CD4-positive, alpha-beta T cell treated with Interleukin-6 for 4 hours (primary cell): Measurements from ENCODE around the gene INHBB.

ENCODE experiments used
- DNase-seq: peaks from one replicate; pipeline ENCODE4 v3.0.0-alpha.2; 2020; ENCODE audit warnings: mixed read lengths

Gene INHBB

DNA sequence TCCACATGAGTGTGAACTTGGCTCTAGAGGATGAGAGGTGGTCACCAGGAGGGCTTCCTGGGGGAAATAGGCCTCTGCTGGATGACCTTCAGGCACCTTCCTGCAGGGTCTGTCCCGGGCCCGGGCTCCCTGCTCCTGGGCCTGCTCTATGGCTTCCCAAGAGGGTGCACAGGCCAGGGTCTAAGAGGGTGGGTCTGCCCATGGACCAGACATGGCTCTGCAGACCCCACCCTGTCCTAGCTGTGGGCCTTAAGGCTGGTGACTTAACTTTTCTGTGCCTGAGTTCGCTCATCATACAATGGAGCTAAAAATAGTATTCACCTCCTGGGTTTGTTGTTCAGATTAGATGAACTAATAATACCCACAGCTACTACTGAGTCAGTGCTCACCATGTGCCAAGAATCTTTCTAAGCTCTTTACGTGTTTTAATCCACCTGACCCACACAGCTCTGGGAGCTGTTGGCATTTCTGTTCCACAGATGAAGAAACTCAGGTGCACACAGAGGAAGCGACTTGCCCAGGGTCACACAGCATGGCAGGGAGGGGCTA lies 14.4 kb downstream of the INHBB start:
- no peak for DNase-seq

DNA sequence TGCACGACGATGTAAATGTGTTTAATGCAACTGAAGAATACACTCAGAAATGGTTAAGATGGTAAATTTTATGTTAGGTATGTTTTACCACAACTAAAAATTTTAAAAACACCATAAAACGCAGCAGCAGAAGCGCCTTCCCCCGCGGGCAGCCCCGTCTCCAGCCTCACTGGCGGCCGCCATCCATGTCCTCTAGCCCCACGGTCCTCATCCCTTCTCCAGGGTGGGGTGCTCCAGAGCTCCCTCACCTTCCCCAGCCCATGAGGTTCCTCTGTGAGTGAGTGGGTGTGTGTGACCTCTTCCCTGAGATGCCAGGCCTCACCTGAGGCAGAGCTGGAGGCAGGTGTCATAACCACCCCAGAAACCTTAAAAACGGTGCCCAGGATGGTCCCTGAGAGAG lies 17.0 kb downstream of the INHBB start:
- no peak for DNase-seq

DNA sequence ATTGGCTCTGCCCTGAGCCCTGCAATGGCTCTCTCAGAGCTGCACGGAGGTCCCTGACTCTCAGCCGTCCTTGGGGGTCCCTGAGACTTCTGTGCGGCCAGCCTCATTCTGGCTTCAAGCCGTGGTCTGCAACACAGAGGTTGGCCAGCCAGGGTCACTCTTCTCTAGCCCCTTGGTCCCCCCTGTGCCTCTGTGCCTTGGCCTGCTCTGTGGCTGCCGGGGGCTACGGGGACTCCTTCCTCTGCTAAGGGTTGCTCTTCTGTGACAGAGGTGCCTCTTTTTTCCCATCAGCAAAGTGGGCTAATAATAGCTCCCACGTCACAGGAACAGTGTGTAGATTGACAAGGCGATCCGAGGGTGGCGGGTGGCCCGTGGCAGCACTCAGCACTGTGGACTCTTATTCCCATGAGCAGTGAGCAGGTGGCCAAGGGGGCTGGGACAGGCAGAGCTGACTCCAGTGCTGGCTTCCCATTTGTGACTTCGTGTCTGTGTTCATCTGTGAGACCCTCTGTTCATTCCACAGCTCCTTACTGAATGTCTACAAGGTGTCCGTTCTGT lies 19.4 kb downstream of the INHBB start:
- DNase-seq: no peak

DNA sequence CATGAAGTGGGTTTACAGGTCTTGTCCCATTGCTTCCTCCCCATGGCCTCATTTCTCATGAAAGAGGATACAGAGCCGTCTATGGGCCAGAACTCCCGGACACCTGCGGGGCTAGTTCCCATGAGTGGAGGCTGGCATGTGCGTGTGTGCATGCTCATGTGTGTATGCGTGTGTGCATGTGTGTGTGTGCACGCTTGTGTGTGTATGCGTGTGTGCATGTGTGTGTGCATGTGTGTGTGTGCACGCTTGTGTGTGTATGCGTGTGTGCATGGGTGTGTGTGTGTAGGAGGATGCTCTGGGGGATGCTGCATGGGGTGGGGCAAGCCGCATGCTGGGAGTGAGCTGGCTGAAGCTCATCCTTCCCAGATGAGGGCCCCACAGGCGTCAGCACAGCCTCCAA lies 20.8 kb downstream of the INHBB start:
- no peak for DNase-seq

DNA sequence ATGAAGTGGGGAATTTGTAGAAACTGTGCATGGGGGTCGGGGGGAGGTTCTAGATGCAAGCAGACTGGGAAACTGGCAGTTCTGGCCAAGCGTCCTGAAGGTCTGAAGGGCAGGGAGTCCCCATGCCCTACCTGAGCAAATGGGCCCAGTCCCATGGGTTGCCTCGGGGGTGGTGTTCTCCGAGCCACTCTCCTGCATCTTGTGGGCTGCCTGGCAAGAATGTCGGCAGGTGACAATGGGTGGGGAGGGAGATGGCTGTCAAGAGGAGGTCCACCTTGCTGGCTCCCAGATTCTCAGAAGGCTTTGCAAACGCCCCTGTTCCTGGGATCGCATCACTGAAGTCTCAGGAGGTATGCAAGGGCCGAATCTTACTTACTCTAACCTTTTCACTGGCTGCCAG lies 21.3 kb downstream of the INHBB start:
- no peak for DNase-seq

DNA sequence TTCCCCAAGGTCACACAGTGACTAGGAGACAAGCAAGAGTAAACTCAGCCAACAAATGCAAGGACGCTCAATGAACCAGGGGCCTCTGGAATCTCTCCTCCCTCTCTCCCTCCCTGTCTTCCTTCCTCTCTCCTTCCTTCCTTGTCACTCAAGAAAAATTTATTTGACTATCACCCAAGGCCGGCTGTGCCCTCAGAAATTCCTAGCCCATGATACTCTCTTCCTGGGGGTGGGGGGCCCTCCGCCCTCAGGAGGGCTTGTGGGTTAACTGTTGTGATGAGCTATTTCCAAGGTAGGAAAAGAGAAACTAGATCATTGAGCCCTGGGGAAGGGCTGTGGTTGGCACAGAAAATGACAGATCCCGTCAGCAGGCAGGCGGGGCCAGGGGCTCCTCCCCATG lies 21.7 kb downstream of the INHBB start:
- no peak for DNase-seq

DNA sequence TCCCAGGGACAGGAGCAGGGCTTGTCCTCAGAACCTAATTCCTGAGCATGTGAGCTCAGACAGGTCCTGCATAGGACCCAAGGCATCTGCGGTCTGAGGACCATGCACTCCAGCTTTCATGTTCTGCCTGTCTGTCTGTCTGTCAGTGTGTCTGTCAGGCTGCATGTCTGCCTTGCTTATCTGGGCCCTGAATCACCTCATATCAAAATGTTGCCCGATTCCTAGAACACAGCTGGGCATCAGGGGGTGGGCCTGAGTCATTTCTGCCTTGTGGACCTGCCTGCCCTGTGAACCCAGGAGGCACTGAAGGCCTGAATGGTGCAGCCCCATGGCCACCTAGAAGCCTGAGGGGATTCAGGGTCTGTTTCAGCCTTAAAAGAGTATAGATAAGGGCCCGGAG lies 22.1 kb downstream of the INHBB start:
- no peak for DNase-seq

DNA sequence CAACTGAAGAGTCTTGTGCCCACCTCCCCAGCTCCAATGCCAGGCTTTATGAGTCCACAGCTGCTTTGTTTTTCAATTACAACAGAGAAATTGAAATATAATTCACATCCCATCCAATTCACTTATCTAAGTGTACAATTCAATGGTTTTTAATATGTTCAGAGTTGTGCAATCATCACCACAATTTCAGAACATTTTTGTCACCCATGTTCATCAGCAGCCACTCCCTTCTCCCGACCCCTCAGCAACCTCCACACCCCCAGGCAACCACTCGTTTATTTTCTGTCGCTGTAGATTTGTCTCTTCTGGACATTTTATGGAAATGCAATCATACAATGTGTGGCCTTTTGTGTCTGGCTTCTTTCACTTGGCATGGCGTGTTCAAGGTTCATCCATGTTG lies 23.3 kb downstream of the INHBB start:
- DNase-seq: no peak

DNA sequence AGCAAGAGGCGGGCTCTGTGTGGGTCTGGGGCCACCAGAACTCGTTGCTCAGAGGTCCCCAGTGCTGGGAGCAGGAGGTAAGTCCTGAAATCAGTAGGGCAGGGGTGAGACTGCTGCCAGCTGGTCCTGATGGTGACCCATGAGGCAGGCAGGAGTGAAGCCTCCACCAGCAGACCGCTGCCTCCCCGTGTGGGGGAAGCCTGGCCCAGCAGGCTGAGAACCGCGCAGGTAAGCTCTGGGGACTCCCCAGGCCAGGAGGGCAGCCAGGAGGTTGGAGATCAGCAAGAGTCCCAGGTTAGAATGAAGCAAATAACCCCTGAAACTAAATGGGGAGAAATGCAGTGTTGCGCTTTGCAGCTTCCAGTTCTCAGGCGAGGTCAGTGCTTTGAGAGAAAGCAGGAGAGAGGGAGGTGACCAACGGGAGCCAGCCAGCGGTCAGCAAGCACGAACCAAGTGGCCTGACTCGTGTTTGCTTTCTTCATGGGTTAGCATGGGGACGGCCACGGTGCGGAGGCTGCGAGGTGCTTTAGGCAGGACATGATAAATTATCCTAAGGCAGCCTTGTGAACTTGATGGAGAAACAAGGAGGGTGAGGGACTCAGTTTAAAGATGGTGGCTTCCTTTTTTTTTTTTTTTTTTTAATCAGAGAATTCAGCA lies 26.2 kb downstream of the INHBB start:
- DNase-seq: no peak

DNA sequence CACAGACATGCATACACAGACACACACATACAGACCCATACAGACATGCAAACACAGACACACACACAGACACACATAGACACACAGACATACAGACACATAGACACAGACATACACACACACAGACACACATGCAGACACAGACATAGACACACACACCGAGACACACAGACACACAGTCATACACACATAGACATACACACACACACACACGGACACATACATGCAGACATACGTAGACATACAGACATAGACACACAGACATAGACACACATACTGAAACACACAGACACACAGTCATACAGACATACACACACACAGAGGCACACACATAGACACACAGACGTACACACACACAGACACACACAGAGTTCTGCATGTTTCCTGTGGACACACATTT lies 26.9 kb downstream of the INHBB start:
- DNase-seq: no peak

DNA sequence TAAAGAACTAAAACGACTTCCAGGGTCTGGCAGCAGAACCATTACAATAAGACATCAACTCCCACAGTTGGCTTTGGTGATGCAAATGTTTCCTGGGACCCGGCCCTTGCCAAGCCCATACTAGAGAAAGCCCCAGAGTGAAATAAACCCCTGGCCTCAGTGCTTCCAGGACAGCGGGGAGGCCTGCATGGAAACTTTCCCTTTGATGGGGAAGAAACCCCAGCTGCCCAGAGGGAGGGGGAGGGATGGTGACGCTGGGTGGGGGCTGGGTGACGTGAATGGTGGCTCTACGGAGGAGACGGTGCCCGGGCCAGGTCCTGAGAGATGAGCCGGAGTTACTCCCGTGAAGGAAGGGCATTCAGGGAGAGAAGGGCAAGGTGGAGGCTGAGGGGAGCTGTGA lies 27.5 kb downstream of the INHBB start:
- DNase-seq: no peak

DNA sequence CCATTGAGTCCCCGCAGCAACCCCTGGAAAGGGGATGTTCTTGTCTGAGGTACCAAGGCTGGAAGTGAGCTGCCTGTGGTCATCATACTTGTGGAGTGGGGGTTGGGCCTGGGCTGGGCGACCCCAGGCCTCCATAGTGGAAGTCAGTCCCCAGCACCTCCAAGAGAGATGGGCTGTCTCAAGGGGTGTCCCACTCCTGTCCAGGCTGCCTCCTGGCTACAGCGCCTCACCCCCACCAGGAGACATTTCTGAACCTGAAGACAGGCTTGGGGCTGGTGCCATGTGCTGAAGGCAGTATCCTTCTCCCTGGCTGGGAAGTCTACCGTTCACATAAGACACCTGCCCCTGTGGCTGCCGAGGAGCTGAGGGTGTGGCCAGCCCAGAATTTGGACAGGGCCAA lies 28.9 kb downstream of the INHBB start:
- DNase-seq: no peak

DNA sequence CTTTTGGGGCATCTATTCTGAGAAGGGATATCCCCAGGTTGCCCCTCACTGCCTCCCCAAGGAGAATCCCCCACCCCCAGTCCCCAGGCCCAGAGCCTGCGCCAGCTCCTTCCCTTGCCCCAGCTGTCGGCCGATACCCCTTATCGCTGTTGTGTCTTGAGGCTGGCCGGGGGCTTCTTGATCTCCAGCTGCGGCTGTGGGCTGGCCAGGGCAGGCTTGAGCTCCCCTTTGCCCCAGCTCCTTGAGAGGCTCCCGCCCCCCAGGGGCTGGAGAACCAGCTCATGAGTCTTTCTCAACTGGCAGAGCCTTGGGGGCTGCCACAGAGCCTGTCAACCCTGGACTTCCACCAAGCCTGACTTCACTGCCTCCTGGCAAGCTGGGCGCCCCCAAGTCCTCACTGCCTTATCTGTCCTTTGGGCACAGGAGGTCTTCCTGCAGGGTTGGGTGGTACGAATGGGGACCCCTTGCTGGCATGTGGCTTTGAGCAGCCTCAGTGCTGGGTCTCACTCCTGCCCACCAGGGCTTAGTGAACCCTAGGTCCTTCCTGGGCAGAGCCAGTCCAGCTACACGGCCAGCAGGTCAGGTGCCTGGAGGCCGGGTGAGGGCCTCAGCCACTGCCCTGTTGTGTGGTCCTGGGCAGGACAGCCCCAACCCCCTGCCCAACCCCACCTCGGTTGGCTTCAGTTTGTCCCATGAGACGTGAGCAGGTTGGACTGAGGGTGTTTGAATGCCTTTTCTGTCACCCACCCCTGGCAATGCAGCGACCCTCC lies 29.5 kb downstream of the INHBB start:
- no peak for DNase-seq

DNA sequence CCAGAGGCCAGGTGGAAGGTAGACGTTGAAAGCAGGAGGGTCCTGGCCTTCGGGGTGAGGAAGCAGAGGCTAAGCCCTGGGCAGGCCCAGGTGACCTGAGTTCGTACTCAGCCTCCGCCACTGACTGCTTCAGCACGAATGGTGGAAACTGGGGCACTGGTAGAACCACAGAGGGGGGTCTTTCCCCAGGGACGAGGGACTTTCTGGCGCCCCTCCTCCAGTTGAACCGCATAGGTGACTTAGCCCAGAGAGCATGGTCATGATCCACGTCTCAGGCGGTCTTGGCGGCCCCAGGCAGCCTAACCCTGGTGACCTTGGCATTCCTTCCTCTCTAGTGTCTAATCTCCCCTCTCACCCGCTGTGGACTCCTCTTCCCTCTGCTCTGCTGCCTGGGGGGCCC lies 30.2 kb downstream of the INHBB start:
- DNase-seq: no peak

DNA sequence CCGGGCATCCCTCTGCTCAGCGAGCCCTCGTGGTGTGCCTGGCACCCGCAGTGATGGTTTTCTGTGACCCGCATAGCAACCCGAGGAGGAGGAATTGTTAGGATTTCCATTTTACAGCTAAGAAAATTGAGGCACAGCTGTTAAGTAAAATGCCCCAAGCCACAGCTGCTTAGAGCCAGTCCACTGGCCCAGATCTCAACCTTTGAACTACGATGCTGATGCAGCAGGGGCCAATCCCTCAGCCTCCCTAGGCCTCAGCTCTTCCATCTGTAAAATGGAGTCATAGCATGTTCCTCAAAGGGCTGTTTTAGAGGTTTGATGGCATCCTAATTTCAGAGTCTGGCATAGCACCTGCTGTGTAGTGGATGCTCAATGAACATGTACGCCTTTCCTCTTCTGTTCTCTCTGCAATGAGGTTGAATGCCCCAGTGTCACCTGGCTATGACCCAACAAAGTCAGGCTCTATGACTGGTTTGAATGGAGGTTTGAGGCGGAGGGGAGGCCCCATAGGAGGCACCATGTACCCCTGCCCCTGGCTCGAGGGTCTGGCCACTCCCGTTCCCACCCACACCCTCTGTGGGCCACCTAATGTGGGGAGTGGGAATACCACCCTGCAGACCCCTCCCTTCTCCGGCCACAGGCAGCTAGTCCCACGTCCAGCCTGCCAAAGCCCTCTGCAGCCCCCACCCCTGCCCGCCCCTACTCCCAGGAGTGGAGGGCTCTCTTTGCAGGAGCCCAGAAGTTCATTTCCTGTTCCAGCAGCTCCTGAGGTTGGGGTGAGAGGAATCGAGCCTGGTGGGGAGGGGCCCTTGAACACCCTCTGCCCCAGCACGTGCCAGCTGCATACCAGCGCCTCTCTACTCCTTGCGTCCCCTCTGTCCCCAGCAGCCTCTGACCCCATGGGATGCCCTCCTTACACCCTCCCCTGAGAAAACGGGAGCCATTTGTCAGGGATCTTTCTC lies 31.0 kb downstream of the INHBB start:
- no peak for DNase-seq

DNA sequence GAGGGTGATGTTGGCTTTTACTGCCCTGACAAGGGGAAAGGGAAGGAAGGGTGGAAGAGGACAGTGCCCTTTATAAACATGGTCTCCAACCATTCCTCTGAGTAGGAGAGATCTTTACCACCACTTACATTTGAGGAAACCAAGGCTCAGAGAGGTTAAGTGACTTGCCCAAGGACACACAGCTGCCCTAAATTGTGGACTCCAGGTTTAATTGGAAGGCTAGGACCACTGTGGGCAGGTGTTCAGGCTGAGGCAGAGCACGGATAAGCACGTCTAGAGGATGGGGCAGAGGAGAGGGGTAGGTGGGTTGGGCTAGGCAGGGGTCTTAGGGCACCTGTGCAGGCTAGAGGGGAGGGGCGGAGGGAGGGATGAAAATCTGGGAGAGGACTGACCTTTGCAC lies 32.7 kb downstream of the INHBB start:
- DNase-seq: no peak

DNA sequence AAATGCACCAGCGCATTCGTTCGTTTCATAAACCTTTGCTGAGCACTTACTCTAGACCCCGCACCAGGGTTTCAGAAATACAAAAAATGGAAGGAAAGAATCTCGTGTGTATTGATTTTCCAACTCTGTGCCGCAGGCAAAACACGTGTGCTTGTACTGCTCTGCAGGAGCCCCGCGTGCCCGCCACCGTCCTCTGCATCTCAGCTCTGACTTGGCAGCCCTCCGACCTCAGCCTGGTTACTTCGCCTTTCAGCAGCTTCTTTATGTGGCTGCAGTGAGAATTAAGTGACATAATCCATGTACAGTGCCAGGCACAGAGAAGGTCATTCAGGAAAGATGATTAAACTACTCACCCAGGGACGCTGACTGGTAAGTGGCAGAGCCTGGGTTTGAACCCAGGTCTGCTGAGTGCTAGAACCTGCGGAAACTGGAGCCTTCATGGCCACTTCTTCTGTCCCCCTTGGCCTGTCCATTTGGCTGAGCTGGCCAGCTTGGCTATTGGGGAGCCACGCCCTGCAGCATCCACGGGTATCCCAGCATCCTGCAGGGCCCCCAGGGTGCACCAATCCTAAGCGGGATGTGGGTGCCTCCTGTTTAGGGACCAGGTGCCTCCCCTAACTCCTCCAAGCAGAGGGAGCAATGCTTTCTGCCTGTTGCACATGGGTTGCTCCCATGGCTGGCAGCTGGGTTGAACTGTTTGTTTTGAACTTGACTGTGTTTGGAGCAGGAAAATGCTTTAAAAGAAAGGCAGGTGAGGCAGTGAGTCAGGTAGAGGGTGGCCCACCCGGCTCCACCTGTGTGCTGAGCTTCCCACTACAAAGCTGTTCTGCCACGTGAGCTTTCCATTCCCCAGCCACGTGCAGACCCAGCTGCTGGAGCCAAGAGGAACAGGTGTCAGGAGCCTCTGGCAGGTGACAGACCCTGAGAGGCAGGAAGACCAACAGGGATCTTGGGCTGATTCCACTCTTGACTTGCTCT lies 34.3 kb downstream of the INHBB start:
- DNase-seq: no peak

DNA sequence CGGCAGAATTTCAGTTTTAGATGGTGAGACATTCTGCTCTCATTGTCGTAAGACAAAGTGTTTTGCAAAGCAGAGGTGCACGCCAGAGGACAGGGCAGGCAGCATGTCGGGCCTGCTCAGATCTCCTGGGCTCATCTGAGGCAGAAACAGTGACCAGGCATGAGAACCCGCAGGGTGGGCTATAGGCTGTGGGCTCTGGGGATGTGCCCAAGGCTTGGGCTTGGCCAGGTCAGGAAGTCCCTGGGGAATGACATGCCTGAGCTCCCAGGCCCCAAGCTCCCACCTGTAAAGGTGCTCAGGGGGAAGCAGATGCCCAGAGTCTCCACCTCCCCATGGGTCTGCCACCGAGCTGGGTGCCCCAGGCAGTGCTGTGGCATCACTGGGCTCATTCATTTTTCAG lies 35.3 kb downstream of the INHBB start:
- no peak for DNase-seq

DNA sequence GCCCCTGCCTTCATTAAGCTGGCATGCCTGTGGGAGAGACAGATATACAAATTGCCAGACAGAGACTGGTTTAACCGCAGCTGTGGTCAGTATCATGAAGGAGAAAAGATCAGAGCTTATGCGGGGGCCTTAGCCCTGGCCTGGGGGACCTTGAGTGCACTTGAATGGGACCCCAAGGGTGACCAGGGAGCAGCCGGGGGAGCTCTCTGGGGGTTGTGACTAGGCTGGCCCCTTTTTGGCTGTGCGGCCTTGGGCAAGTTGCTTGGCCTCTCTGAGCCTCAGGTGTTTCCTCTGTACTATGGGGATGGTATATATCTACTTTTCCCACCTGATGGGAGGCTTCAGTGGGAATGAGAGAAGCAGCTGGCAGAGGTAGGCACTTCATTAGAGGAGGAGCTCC lies 35.7 kb downstream of the INHBB start:
- no peak for DNase-seq

DNA sequence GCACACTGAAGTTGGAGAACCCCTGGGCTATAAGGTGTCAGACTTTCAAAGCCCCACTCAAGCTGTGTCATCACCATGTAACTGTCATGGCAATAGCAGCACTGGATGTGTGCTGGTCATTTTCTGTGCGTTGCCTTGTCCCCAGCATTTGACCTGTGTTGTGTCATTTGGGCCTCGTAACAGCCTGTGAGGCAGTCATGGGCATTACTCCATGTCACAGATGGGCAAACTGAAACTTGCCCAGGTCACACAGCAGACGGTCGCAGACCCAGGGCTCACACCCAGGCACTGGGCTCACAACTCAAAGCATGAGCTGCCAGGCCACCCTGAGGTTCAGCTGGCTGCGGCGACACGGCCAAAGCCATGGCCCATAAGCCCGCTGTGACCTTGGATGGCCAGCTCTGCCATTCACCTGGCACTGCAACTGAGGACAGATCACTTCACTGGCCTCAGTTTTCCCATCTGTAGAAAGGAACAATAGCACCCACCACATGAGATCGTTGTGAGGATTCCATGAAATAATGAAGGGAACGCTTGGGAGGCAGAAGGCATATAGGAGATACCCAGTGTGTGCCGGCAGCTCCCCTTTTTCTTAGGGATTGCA lies 36.7 kb downstream of the INHBB start:
- no peak for DNase-seq

DNA sequence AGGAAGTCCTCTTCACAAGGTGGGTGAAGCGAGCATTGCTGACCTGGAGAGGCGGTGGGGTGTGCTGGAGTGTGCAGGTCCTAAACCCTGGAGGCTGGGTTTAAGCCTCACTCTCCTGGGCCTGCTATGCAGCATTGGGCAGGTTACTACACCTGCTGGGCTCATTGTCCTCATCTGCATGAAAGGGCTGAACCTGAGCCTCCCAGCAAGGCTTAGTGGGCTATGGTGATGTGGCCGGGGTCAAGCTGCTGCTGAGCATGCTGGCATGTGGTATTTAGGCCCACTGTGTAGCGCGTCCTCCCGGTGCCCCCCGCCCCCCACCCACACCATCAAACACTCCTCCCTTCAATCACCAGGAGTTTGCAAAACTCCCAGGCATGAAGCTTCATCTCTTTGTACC lies 37.3 kb downstream of the INHBB start:
- DNase-seq: no peak
